Inflammatory macrophage treated with lipopolysaccharide for 1 hour (primary cell): Measurements from ENCODE around the gene RHBDD1.
A peak's percentile ranks its signal among the peaks of the same experiment; 100 is the strongest.

Experiments
- DNase-seq, 2 donors: peaks; one replicate each; pipeline ENCODE4 v3.0.0-alpha.2; 2020 to 2022

RHBDD1 gene

GRCh38 chr2:226835796-226836547 is at the start of gene RHBDD1:
RHBDD1 (plus strand) TSS chr2:226836054; CDS start chr2:226864694, 28,640 bp downstream.
- peak; percentile 81 to 87 for DNase-seq

DNA sequence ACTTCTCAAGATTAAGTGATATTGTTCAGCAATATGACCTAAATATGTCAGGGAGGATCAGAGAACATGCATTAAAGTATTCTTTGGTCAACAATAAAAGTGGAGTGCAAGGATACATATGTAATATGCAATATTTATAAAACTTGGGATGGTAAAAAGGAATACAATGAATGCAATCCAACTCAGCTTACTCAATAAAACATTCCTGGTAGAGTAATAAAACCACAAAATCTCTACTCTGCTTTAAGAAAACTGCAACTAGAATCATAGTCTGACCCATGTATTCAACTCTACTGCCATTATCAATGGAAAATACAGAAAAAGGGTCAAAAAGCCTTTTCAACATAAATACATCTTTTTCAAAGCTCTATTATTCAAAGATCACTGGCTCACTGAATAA is 47.8 kb upstream of the RHBDD1 start:
- no peak for DNase-seq

DNA sequence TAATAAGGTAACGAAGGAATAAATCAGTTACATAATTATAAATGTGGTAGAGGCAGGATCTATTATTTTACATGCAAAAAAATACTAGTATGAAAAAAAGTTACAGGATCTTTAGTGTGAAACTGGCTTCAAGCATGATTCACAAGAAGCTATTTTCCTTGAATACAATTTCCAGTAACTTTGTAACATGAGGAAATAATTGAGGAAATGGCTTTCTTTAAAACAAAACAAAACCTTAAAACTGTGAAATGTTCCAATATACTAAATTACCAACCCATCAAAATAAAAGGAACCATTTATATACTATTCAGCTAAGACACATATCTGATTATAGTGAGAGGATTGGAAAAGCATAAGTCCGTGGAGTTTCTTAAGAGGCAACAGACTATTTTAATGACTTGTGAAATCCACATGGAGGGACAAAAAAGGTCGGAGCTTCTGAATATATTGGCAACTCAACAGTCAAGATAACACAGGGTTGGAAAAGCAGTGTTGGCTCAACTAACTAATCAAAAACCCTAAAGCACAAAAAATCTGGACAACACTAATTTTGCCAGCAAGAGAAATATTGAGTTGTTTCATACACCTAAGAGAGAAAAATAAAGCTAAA is 46.9 kb upstream of the RHBDD1 start:
- no peak for DNase-seq

DNA sequence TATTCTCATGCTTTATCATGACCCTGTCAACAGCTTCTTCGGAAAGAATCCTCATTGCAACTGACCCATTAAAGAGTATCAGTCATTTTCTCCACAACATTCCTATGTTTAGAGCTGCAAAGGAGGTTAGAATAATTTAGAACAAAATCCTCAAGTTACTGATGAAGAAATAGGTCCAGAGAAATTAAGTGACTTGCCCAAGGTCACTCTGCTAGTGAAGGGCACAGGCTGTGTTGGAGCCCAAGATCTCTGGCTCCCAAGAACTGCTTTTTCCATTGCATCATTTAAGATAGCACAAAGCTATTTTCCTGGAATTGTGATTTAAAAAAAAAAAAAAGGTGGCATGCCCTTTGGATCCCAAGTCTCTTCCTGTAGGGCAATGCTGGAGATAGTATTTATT is 45.8 kb upstream of the RHBDD1 start:
- no peak for DNase-seq

GRCh38 chr2:226790431-226790830 is 45.4 kb upstream of the RHBDD1 start:
- no peak for DNase-seq

DNA sequence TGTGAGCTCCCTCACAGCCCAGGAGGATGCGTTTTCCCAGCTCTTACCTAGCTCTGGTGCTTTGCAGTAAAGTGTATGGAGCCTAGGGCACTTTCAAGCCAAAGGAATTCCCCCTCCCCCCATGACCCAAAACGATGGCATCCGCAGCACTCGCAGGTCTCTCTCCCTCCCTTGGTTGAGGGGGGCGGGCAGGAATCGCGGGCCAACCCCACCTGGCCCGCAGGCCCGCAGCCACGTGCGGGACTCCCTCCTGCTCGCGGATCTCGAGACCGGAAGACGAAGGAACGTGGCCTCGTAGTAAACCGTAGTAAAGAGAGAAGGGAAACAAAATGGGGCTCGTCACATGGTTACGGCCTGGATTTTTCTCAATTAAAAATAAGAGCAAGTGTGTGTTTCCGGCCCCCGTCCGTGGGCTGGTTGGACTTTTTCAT is 44.8 kb upstream of the RHBDD1 start:
- DNase-seq, result peak; percentile 41 to 49

GRCh38 chr2:226791487-226792081 is 44.3 kb upstream of the RHBDD1 start:
- DNase-seq, result peak; percentile 80 to 88

GRCh38 chr2:226792155-226792881 is 43.5 kb upstream of the RHBDD1 start:
- no peak for DNase-seq

GRCh38 chr2:226793646-226794045 is 42.2 kb upstream of the RHBDD1 start:
- peak; percentile 52 to 59 for DNase-seq

GRCh38 chr2:226794196-226794661 is 41.6 kb upstream of the RHBDD1 start:
- DNase-seq, result no peak

DNA sequence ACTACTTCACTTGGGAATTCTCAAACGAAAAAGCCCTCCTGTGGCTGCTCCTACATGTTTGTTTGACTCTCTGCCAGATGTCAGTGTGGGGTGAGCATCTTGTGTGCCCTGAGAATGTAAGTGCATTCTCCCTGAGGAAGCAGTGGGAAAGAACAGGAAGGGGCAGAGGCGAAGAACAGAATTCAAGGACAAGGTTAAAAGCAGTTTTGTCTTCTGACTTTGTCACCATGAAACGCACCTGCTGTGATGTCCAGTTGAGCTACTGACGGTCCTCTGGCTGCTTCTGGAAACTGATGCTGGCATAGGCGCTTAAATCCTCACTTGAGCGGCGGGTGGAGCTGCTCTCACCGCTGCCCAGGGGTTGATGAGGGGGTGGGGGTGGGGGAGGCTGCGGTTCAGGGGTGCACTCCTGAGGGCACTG is 41.1 kb upstream of the RHBDD1 start:
- no peak for DNase-seq

- DNase-seq, result no peak
Observed at GRCh38 chr2:226795281-226796011, 40.4 kb upstream of the RHBDD1 start.

DNA sequence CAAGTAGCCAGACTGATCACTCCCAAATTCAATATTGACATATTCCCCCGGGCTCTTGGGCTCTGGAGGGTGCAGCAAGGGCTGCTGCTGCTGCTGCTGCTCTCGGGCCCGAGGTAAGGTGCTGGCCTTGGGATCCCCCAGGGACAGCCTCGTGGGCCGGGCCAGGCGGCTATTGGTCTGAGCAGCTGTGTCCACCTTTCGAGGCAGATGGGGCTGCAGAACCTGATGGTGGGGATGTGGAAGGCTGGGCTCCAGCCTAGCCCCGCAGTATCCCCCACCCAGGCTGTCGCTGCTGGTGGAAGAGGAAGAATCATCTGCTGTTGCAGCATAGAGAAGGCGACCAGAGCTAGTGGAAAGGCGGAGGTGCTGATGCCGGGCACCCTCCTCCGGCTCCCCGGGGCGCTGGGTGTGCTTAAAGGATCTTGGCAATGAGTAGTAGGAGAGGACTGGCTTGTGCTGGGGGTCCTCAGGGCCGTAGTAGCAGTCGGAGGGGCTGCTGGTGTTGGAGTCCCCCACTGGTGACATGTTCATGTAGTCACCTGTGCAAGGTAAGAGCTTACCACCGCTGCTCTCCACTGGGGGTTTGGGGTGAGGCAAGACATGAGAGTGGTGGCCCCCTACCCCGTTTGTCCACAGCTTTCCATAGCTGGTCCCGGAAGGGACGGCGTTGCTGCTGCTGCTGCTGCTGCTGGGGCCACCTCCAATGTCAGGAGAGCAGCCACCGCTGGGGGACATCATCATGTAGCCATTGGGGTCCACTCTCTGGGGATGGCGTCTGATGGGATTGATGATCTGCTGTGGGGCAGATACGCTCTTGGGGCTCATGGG is 39.6 kb upstream of the RHBDD1 start:
- DNase-seq, result no peak

DNA sequence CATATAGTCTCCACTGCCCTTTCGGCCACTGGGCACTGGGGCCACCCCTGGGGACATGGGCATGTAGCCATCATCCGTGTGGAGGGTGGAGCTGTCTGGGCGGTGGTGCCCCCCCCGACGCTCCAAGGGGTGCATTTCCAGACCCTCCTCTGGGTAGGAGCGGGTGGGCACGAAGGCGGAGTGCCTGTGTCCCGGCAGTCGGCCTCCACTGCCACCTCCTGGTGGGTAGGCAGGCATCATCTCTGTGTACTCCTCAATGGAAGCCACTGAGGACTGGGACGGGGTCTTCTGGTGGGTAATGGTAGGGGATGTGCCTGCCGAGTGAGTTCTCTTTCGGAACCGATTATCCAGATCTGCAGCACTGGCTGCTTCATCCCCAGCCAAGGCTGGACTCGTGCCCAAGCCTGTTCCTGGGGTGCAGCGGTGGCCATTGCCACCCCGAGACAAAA is 39.0 kb upstream of the RHBDD1 start:
- DNase-seq, result no peak

- DNase-seq, result no peak
Observed at GRCh38 chr2:226797289-226797988, 38.4 kb upstream of the RHBDD1 start.

DNA sequence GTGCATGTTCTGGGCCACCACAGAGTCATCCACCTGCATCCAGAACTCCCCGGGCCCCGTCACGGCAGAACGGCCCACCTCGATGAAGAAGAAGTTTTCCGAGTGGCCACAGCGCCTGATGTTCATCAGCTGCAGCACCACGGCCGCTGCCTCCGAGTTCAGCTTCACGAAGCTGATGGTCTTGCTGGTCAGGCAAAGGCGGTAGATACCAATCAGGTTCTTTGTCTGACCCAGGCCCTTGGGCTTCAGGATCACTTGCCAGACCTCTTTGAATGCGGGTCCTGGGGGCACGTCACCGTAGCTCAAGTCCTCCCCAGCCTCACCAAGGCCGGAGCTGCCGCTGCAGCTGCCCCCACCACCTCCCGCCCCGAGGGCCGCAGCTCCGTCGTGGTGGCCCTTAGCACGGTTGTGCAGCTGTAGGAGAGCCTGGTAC is 37.8 kb upstream of the RHBDD1 start:
- DNase-seq, result no peak

DNA sequence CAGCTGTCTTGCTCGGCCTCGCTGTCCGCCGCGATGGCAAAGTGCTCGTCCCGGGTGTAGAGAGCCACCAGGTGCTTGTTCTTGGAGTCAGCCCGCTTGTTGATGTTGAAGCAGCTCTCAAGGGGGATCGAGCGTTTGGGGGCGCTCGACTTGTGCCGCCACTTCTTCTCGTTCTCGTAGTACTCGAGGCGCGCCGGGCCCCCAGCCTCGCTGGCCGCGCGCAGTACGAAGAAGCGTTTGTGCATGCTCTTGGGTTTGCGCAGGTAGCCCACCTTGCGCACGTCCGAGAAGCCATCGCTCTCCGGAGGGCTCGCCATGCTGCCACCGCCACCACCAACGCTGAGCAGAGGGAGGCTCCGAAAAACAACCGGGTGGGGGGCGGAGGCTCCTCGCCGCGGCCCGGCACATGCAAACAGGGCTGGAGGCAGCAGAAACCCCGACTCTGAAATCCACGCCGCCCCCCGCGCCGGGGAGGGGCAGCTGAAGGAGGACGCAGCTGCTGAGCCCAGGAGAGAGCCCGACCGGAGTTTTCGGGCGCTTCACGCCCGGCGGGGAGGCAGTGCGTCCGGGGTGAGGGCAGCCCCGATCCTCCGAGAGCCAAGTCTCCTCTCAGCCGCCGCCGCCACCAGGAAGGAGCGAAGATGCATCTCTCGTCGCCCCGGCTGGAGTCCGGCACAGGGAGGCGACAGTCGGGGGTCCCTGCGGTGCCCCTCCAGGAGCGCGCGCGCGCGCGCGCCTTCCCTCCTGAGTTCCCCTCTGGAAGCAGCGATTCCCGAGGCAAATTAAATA is 37.2 kb upstream of the RHBDD1 start:
- no peak for DNase-seq

- DNase-seq, result no peak
Observed at GRCh38 chr2:226799211-226799975, 36.5 kb upstream of the RHBDD1 start, which contains the start of gene IRS1. IRS1 (minus strand) TSS chr2:226799820; CDS start chr2:226798738, 1,082 bp downstream.
